ENCODE results near the gene GEMIN7.

The GEMIN7 gene, protein sequence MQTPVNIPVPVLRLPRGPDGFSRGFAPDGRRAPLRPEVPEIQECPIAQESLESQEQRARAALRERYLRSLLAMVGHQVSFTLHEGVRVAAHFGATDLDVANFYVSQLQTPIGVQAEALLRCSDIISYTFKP

DNA sequence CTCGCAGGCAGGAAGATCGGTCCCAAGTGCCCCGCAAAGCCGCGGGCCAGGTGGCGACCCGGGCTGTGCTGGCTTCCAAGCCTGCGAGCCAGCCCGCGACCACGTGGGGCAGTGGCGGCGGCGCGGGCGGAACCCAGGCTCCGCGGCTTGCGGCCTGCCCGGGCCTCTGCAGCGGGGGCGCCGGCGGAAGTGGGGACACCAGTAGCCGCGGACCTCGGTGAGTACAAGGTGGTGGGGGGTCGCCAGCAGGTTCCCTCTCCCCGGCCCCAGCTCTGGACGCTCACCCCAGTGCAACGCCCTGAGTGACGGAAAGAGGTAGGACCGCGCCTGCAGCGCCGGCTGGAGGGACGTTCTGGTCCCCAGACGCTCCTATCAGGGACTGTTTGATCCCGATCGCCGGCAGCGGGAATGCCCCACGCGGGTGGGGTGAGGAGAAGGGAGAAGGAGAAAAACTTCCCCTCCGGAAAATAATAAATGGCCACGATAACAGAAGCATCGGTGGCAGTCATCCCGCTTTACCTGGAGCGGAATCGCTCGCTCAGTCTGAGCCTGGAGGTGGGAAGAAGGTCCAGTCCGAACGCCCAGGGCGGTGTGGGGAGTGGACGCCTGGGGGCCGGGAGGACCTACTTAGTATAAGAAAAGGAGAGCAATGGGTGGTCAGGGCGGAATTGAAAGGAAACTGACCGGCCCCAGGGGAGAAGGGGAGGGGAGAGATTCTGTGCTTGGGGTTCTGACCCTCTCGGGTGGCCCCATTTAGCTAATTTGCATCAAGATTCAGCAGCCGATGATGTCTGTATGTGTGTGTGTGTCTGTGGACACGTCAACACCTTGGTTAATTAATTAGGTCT, at the start of gene GEMIN7:
GEMIN7 (plus strand) TSS at position 198 of the 848 bp plus-strand sequence. CDS start 10,855 bp downstream, outside the sequence.
- peak; percentile 68 for DNase-seq (ENCODE audit: low read depth)

DNA sequence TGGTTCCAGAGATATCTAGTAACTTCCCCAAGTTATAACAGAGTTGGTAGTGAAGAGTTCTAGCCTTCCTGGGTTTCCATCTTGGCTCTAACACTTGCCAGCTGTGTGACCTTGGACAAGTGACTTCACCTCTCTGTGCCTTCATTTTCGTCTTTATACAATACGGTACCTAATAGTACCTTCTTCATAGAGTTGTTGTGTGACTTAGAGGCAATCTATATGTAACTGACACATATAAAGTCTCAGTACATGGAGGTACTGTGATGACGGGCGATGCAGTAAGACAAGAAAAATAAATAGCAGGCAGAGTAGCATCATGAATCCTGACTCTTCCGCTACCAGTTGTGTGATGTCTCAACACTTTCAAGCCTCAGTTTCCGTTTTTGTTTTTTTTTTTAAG, 48.2 kb upstream of the GEMIN7 start:
- no peak for DNase-seq (ENCODE audit: low read depth)

DNA sequence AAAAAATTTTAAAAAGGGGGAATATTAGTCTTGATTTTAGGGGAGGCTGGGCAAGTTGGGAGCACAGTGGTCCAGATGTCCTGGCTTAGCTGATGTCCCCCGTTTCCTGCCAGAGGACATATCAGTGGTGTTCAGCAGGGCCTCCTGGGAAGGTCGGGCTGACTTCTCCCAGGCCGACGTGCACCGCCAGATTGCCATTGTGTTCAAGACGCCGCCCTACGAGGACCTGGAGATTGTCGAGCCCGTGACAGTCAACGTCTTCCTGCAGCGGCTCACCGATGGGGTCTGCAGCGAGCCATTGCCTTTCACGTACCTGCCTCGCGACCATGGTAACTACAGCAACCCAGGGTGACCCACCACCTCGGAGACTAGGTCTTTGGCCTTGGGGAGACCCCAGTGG, 46.6 kb upstream of the GEMIN7 start:
- DNase-seq (ENCODE audit: low read depth), result no peak

DNA sequence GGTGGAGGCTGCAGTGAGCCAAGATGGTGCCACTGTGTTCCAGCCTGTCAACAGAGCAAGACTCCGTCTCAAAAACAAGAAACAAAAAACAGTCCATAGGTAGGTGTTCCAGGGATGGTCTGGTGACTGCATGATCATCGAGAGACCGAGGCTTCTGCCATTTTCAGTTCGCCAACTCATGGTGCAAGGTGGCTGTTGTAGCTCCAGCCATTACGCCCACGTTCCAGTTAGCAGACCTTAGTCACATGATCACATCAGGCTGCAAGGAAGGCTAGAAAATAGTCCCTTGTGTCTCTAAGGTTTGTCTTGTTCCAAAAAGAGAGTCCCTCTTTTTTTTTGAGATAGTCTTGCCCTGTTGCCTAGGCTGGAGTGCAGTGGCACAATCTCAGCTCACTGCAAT, 43.3 kb upstream of the GEMIN7 start:
- no peak for DNase-seq (ENCODE audit: low read depth)

DNA sequence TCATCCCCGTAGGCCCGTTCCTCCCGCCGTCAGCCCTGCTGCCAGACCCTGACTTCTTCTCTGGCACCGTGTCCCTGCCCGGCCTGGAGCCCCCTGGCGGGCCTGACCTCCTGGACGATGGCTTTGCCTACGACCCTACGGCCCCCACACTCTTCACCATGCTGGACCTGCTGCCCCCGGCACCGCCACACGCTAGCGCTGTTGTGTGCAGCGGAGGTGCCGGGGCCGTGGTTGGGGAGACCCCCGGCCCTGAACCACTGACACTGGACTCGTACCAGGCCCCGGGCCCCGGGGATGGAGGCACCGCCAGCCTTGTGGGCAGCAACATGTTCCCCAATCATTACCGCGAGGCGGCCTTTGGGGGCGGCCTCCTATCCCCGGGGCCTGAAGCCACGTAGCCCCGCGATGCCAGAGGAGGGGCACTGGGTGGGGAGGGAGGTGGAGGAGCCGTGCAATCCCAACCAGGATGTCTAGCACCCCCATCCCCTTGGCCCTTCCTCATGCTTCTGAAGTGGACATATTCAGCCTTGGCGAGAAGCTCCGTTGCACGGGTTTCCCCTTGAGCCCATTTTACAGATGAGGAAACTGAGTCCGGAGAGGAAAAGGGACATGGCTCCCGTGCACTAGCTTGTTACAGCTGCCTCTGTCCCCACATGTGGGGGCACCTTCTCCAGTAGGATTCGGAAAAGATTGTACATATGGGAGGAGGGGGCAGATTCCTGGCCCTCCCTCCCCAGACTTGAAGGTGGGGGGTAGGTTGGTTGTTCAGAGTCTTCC, 41.5 kb upstream of the GEMIN7 start:
- DNase-seq (ENCODE audit: low read depth), result no peak

DNA sequence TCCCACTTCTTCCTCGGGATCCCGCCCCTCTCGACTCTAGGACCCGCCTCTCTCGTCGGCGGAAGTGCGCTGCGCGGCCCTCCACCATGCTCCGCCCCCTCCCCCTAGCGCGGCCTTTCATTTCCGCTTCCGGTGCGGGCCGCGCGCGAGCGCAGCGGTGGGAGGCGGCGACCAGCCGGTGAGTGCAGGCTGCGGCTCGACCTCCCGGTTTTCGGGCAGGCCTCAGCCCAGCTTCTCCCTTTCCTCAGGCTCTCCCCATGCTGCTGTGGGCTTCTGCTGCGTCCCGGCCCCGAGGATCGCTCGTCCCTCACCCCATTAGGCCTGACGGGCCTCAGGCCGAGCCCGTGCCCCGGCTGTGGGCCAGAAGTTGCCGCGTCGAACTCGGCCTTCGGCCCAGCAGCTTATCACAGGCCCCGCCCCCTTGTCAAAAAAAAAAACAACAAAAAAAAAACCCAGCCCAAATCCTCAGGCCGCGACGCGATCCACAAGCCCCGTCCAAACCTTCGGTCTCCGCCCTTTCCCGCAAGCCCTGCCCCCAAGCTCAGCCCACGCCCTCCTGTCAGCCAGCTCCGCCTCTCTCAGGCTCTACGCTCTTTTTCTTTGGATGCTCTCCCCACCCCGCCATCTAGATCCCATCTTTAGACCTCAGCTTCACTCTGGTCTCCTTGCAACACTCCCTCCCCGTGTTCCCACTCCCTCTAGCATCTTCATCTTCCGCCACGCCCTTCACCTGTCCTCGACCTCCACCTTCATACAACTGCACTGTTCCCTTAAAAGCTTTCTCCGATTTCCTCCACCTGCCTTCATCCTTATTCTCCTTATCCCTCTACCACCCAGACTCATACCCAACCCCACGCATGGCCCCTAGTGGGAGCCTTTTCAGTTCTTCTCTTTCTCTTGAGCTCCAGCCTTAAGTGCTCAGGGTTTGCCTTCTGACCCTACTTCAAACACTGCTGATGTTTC, 39.8 kb upstream of the GEMIN7 start, which contains the start of gene CLASRP:
CLASRP (plus strand) TSS at position 115 of the 963 bp plus-strand sequence. CDS start 1,168 bp downstream, outside the sequence.
- peak; percentile 79 for DNase-seq (ENCODE audit: low read depth)

DNA sequence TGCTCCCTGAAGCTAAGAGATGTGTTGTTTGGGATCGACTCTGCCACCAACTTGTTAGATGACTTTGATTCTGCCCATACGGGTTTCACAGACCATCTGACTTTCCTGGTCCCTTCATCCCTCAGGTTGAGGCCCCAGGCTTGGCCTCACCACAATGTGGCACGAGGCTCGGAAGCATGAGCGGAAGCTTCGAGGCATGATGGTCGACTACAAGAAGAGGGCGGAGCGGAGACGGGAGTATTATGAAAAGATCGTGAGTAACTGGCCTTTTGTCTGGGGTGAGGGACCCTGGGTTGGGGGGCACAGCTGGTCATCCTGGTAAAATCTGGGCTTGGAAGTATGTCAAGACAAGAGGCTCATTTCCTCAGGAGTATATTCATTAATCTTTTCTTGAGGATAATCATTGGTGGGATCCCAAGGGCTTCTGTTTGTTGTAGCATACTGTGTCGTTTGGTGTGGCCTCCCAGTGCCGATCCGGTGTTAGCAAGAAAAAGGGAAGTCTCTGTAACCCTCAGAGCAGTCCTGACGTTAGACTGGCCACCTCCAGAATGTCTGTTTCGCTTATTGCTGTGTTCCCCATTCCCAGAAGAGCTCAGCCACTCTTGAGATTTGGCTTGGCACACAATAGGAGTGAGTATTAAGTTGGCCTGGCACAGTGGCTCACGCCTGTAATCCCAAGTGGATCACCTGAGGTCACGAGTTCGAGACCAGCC, 38.8 kb upstream of the GEMIN7 start:
- DNase-seq (ENCODE audit: low read depth), result no peak

DNA sequence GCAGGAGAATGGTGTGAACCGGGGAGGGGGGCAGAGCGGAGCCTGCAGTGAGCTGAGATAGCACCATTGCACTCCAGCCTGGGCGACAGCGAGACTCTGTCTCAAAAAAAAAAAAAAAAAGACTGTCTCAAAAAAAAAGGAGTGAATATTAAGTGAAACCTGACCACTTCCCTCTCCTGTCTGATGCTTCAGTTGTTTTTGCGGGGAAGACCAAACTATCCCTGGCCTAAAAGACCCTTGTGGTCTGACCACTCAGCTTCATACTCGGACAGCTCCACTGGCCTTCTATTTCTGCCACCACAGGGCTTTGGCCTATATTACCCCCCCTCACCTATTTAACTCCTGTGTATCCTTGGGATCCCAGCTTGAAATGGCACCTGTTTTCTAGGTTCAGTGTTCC, 37.9 kb upstream of the GEMIN7 start:
- no peak for DNase-seq (ENCODE audit: low read depth)

DNA sequence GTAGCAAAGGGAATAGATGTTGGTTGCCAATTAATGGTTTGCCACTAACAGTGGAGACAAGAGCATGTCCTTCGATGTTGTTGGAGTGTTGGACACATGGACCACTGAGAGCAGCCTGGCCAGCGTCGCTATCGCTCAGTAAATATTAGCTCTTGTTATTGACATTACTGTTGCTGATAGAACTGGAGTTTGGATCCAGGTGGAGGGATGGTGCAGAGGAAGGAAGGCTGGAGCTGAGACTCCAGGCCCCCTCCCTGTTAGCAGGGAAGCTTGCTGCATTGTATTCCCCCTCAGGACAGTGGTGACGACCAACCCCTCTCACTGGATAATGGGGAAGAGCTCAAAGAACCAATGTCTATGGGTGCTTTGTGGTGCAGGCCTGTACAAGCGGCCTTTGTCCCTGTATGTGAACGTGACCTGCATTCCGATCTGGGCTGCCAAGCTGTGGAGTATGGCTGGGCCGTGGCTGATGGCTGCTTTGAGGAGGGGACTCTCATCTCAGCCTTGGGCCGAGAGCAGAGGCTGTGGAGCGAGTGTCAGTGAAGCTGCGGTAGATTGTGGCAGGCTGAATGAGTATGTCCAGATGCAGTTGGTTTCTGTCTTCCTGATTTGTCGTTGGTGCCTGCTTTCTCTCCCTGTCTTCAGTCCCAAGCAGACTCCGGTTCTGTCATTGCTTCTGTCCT, 33.2 kb upstream of the GEMIN7 start:
- no peak for DNase-seq (ENCODE audit: low read depth)

DNA sequence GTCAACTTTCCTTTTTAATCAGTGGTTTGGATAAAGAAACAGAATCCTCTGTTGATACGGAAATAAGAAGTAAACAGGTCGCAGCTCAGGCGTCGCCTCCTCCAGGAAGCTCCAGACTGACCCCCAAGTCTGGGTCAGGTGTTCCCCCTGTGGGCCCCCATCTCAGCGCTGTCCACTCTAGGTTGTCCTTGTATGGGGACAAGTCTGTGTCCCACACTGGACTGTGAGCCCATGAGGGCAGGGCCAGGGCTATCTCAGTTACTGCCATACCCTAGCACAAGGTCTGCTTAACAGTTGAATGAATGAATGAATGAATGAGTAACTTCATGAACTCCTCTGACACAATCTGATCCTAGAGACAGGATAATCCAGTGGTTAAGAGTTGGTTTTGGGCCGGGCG, 32.7 kb upstream of the GEMIN7 start:
- no peak for DNase-seq (ENCODE audit: low read depth)

DNA sequence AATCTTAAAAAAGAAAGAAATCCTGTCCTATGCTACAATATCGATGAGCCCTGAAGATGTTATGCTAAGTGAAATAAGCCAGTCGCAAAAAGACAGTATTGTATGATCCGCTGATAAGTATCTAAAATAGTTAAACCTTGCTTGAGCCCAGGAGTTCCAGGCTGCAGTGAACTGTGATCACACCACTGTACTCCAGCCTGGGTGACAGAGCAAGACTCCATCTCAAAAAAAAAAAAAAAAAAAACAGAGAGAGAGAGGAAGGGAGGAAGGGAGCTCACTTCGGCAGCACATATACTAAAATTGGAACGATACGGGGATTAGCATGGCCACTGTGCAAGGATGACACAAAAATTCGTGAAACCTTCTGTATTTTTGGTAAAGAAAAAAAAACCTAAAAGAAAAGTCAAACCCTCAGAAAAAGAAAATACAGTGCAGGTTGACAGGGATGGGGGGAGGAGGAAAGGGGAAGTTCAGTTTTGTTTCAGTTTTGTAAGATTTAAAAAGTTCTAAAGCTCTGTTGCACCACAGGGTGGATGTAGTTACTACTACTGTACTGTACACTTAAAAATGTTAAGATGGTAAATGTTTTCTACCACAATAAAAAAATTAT, 31.8 kb upstream of the GEMIN7 start:
- no peak for DNase-seq (ENCODE audit: low read depth)

DNA sequence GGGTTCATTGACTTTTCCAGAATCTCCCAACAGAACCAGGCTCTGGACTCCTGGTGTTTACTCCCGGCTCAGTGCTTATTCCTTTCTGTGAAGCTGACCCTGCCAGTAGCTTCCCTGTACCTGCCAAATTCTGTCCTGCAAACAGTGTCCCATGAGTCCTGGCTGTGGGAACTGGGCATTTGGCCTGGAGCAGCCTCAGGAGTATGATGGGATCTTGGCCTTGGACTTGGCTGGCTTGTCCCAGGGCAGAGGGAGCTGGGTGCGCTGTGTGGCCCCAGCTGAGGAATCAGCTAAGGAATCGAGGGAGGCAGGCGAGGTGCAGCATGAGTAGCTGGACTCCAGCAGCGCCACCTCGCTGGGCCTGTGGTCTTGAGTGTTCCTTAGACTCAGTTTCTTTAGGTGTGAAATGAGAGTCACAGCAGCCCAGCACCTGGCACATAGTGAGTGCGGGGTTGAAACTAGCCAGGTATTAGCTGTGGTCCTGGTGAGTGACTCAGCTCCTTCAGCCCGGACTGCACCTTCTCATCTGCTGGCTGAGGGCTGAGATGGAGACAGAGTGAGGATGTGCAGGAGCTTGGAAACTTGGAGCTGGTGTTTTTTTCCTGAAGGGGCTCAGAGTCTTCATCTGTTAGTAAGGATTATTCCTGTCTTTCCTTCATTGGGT, 29.9 kb upstream of the GEMIN7 start:
- no peak for DNase-seq (ENCODE audit: low read depth)

DNA sequence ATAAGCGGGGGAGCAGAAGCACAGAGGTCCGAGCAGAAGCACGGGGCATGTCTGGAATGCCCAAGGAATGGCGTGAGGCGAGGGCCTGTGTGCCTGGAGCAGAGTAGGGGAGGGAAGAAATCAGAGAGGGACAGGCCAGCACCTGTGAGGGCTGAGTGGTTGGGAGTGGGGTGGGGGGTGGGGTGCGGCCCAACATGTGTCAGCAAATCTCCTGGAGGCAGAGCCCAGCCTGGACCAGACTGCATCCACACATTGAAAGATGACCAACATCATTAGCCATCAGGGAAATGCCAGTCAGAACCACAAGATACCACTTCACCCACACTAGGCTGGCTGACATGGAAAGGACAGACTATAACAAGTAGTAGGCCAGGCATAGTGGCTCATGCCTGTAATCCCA, 29.0 kb upstream of the GEMIN7 start:
- no peak for DNase-seq (ENCODE audit: low read depth)

DNA sequence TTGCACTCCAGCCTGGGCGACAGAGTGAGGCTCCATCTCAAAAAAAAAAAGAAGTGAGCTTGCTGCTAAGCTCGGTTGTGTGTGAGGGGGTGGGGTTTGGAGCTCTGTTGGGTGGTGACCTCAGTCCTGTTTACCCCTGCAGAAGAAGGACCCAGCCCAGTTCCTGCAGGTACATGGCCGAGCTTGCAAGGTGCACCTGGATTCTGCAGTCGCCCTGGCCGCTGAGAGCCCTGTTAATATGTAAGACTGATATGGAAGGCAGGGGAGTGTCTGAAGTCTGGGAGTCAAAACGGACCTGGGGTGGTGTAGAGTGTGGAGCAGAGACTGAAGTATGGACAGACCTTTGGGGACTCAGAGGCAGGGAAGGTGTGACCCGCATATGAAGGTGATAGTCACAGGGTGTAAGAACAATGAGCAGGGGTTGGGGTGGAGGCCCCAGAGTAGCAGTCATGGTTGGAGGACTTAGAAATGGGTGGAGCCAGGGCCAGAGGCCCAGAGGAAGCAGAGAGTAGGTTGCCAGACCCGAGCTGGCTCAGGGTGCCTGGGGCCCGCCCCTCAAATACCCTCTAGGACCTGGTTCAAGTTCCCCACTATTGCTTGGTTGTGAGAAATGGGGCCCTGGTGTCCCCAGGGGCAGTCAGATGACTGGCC, 27.0 kb upstream of the GEMIN7 start:
- no peak for DNase-seq (ENCODE audit: low read depth)

DNA sequence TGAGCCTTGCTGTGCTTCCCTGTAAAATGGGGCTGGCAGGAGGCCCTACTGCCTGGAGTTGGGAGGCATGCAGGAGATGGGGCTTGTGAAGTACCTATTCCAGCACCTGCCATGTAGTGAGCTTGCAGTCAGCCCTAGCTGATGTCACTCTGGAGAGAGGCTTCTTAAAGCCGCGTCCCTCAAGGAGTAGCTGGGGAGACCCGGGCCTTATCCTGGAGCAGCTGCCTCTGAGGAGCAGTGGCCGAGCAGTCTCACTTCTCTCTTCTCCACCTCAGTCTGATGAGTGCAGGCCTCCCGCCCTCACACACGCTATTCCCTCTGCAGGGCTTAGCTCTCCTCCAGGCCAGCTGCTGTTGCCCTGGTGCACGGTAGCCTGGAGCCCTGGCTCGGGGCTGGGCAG, 22.2 kb upstream of the GEMIN7 start:
- DNase-seq (ENCODE audit: low read depth), result no peak

DNA sequence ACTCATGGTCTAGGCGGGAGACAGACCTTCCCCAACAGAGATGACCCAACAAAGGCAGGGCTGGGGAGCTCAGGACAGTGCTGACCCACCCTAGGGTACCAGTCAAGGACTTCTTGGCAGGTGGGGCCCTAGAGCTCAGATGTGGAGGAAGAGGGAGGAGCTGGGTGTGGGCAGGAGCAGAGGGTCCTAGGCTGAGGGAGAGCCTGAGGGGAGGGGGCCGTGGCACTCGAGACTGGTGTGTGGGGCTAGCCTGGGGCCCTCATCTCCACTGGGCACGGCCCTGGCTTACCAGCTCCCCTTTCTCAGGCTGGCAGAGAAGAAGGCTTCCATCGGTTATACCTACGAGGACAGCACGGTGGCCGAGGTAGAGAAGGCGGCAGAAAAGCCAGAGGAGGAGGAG, 21.6 kb upstream of the GEMIN7 start:
- DNase-seq (ENCODE audit: low read depth), result no peak

DNA sequence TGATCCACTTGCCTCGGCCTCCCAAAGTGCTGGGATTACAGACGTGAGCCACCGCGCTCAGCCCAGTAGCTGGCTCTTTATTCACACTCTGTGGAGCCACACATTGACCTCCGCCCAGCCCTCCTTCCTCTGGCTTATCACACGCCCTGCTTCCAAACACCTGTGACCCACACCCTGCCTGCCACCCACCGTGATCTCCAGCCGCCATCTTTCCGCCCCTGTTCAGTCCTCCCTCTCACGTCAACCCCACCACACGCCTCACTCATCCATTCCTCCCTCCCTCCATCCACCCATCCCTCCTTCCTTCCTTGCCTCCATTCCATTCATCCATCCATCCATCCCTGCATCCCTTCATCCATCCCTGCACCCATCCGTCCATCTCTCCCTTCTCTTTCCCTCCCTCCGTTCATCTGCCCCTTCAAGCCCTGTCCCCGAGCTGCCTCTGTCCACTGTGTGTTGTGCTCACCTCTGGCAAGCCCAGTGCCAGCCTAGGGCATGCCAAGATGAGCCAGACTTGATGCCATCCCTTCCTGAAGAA, 20.4 kb upstream of the GEMIN7 start:
- no peak for DNase-seq (ENCODE audit: low read depth)

DNA sequence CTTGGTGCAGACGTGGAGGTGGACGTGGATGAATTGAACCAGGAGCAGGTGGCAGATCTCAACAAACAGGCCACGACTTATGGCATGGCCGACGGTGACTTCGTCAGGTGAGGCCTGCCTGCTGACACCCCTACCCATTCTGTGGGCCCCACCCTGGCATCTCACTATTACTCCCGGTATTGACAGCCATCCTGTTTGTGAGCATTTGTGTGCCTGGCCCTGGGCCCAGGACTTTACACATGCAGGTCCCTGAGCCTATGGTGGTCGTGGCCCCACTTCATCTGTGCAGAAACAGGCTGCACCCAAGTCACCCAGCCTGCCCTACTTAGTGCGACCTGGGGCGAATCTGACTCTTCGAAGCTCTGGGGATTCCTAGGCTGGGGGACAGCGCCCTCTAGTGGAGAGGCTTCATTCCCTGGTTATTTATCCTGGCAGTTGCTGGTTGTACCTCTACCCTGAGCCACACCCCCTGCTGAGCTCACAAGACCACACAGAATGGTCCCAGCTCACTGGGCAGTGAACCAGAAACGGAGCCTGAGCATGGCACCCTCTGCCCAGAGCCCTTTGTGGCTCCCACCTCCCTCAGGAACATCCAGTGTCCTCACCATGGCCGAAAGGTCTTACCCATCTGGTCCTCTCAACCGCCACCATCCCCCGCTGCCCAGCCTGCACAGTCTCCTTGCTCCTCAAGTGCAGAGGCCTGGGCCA, 19.6 kb upstream of the GEMIN7 start:
- peak; percentile 82 for DNase-seq (ENCODE audit: low read depth)
